ENCODE data around the gene PACRG. TPM values are rescaled to one million over a fixed set of nuclear protein-coding genes. Genes with fewer than 3 reads are reported as not detected.

The PACRG gene
- total and polyA plus RNA-seq, 3 experiments from 2014 or later, result not detected

GRCh38 chr6:163250116-163250515 lies 522.3 kb downstream of the PACRG start:
- Mint-ChIP-seq H3K9me3 (peaks cover 0 to 3% (median 0%) of the 10 kb centered on the region in 5 donors), H3K4me3 (no peak overlapping the region), H3K36me3 (no peaks in the 10 kb centered on the region), H3K4me1 (no peaks in the 10 kb centered on the region), H3K27ac (no peak overlapping the region), H3K27me3 (peaks cover 6 to 15% of the 10 kb centered on the region in 2 donors)
- no peaks in the 10 kb centered on the region for H3K9me3 ChIP-seq (ENCODE audit: low read length)
- DNase-seq, result no peak
- H3K4me3 ChIP-seq (ENCODE audit: low read length), result no peak overlapping the region
- POLR2A ChIA-PET, result no interaction called here
- CTCF ChIA-PET, result no interaction called here
- H3K36me3 ChIP-seq (ENCODE audit: insufficient read depth, low read length), result no peaks in the 10 kb centered on the region
- no peak overlapping the region for H3K27ac ChIP-seq (ENCODE audit: low read depth, low read length)
- no peaks in the 10 kb centered on the region for H3K4me1 ChIP-seq (ENCODE audit: insufficient read depth, low read length)
- H3K27me3 ChIP-seq (ENCODE audit: insufficient read depth, low read length, poor library complexity, severe bottlenecking), result no peaks in the 10 kb centered on the region

GRCh38 chr6:163252061-163252591 lies 524.4 kb downstream of the PACRG start:
- Histone ChIP-seq H3K27ac (ENCODE audit: low read depth, low read length) (no peak overlapping the region), H3K4me1 (ENCODE audit: insufficient read depth, low read length) (no peaks in the 10 kb centered on the region), H3K36me3 (ENCODE audit: insufficient read depth, low read length) (no peaks in the 10 kb centered on the region), H3K27me3 (ENCODE audit: insufficient read depth, low read length, poor library complexity, severe bottlenecking) (no peaks in the 10 kb centered on the region), H3K9me3 (ENCODE audit: low read length) (no peaks in the 10 kb centered on the region), H3K4me3 (ENCODE audit: low read length) (no peak overlapping the region)
- Mint-ChIP-seq H3K27ac (no peak overlapping the region), H3K9me3 (no peaks in the 10 kb centered on the region), H3K4me3 (no peak overlapping the region), H3K4me1 (no peaks in the 10 kb centered on the region), H3K36me3 (no peaks in the 10 kb centered on the region), H3K27me3 (peaks cover 4 to 7% of the 10 kb centered on the region in 2 donors)
- DNase-seq, result no peak
- CTCF ChIA-PET, result no interaction called here
- POLR2A ChIA-PET, result no interaction called here

- CTCF ChIA-PET, result no interaction called here
- H3K27ac ChIP-seq (ENCODE audit: low read depth, low read length), result no peak overlapping the region
- POLR2A ChIA-PET, result no interaction called here
- Mint-ChIP-seq H3K36me3 (no peaks in the 10 kb centered on the region), H3K9me3 (no peaks in the 10 kb centered on the region), H3K27ac (no peak overlapping the region), H3K4me1 (no peaks in the 10 kb centered on the region), H3K4me3 (no peak overlapping the region), H3K27me3 (peaks cover 0 to 7% of the 10 kb centered on the region in 2 donors)
- no peaks in the 10 kb centered on the region for H3K36me3 ChIP-seq (ENCODE audit: insufficient read depth, low read length)
- H3K4me3 ChIP-seq (ENCODE audit: low read length), result no peak overlapping the region
- no peaks in the 10 kb centered on the region for H3K4me1 ChIP-seq (ENCODE audit: insufficient read depth, low read length)
- no peaks in the 10 kb centered on the region for H3K27me3 ChIP-seq (ENCODE audit: insufficient read depth, low read length, poor library complexity, severe bottlenecking)
- no peak for DNase-seq
- H3K9me3 ChIP-seq (ENCODE audit: low read length), result no peaks in the 10 kb centered on the region
Observed at GRCh38 chr6:163253556-163254213, 525.9 kb downstream of the PACRG start.

GRCh38 chr6:163254341-163254835 lies 526.6 kb downstream of the PACRG start:
- Histone ChIP-seq H3K9me3 (ENCODE audit: low read length) (no peaks in the 10 kb centered on the region), H3K4me1 (ENCODE audit: insufficient read depth, low read length) (no peaks in the 10 kb centered on the region), H3K36me3 (ENCODE audit: insufficient read depth, low read length) (no peaks in the 10 kb centered on the region), H3K27me3 (ENCODE audit: insufficient read depth, low read length, poor library complexity, severe bottlenecking) (no peaks in the 10 kb centered on the region), H3K4me3 (ENCODE audit: low read length) (no peak overlapping the region), H3K27ac (ENCODE audit: low read depth, low read length) (no peak overlapping the region)
- Mint-ChIP-seq H3K27ac (no peak overlapping the region), H3K36me3 (peaks cover 0 to 2% (median 0%) of the 10 kb centered on the region in 3 donors), H3K27me3 (peaks cover 2 to 3% of the 10 kb centered on the region in 2 donors), H3K4me1 (no peaks in the 10 kb centered on the region), H3K9me3 (no peaks in the 10 kb centered on the region), H3K4me3 (no peak overlapping the region)
- ChIA-PET POLR2A (no interaction called here), CTCF (no interaction called here)
- no peak for DNase-seq

- H3K4me1 ChIP-seq (ENCODE audit: insufficient read depth, low read length), result peaks cover 2% of the 10 kb centered on the region
- POLR2A ChIA-PET, result no interaction called here
- DNase-seq, result no peak
- H3K4me1 Mint-ChIP-seq, result peaks cover 0 to 4% (median 4%) of the 10 kb centered on the region in 3 donors
- peaks cover 0 to 3% (median 0%) of the 10 kb centered on the region in 5 donors for H3K9me3 Mint-ChIP-seq
- no peaks in the 10 kb centered on the region for H3K36me3 ChIP-seq (ENCODE audit: insufficient read depth, low read length)
- H3K36me3 Mint-ChIP-seq, result peaks cover 0 to 2% (median 0%) of the 10 kb centered on the region in 3 donors
- no peak overlapping the region for H3K4me3 Mint-ChIP-seq
- CTCF ChIA-PET, result no interaction called here
- no peaks in the 10 kb centered on the region for H3K9me3 ChIP-seq (ENCODE audit: low read length)
- no peak overlapping the region for H3K27ac ChIP-seq (ENCODE audit: low read depth, low read length)
- no peak overlapping the region for H3K4me3 ChIP-seq (ENCODE audit: low read length)
- H3K27ac Mint-ChIP-seq, result no peak overlapping the region
- peaks cover 3 to 8% of the 10 kb centered on the region in 2 donors for H3K27me3 Mint-ChIP-seq
- no peaks in the 10 kb centered on the region for H3K27me3 ChIP-seq (ENCODE audit: insufficient read depth, low read length, poor library complexity, severe bottlenecking)
Observed at GRCh38 chr6:163255265-163255664, 527.5 kb downstream of the PACRG start.

GRCh38 chr6:163259689-163260088 lies 531.9 kb downstream of the PACRG start:
- Mint-ChIP-seq H3K36me3 (peaks cover 0 to 2% (median 0%) of the 10 kb centered on the region in 3 donors), H3K27ac (no peak overlapping the region), H3K4me3 (no peak overlapping the region), H3K4me1 (peaks cover 0 to 9% (median 9%) of the 10 kb centered on the region in 3 donors), H3K27me3 (peaks cover 8 to 16% of the 10 kb centered on the region in 2 donors), H3K9me3 (peaks cover 0 to 6% (median 0%) of the 10 kb centered on the region in 5 donors)
- H3K36me3 ChIP-seq (ENCODE audit: insufficient read depth, low read length), result no peaks in the 10 kb centered on the region
- H3K4me1 ChIP-seq (ENCODE audit: insufficient read depth, low read length), result peaks cover 4% of the 10 kb centered on the region
- H3K27me3 ChIP-seq (ENCODE audit: insufficient read depth, low read length, poor library complexity, severe bottlenecking), result no peaks in the 10 kb centered on the region
- no peaks in the 10 kb centered on the region for H3K9me3 ChIP-seq (ENCODE audit: low read length)
- no peak overlapping the region for H3K4me3 ChIP-seq (ENCODE audit: low read length)
- DNase-seq, result no peak
- ChIA-PET POLR2A (no interaction called here), CTCF (no interaction called here)
- H3K27ac ChIP-seq (ENCODE audit: low read depth, low read length), result no peak overlapping the region

GRCh38 chr6:163260111-163260895 lies 532.5 kb downstream of the PACRG start:
- Mint-ChIP-seq H3K4me1 (peaks cover 0 to 9% (median 9%) of the 10 kb centered on the region in 3 donors), H3K9me3 (peaks cover 0 to 6% (median 0%) of the 10 kb centered on the region in 5 donors)
- CTCF ChIA-PET, result no interaction called here

GRCh38 chr6:163260911-163261310 lies 533.1 kb downstream of the PACRG start:
- Mint-ChIP-seq H3K9me3 (peaks cover 0 to 6% (median 0%) of the 10 kb centered on the region in 5 donors), H3K4me3 (no peak overlapping the region), H3K4me1 (peaks cover 0 to 9% (median 9%) of the 10 kb centered on the region in 3 donors), H3K27me3 (peaks cover 8 to 16% of the 10 kb centered on the region in 2 donors), H3K27ac (no peak overlapping the region), H3K36me3 (peaks cover 0 to 2% (median 0%) of the 10 kb centered on the region in 3 donors)
- ChIA-PET CTCF (no interaction called here), POLR2A (no interaction called here)
- Histone ChIP-seq H3K27ac (ENCODE audit: low read depth, low read length) (no peak overlapping the region), H3K36me3 (ENCODE audit: insufficient read depth, low read length) (no peaks in the 10 kb centered on the region), H3K4me1 (ENCODE audit: insufficient read depth, low read length) (peaks cover 4% of the 10 kb centered on the region), H3K9me3 (ENCODE audit: low read length) (no peaks in the 10 kb centered on the region), H3K4me3 (ENCODE audit: low read length) (no peak overlapping the region), H3K27me3 (ENCODE audit: insufficient read depth, low read length, poor library complexity, severe bottlenecking) (no peaks in the 10 kb centered on the region)
- DNase-seq, result no peak

More at GRCh38 chr6:163260111-163260895, 532.5 kb downstream of the PACRG start:
- Histone ChIP-seq H3K27ac (ENCODE audit: low read depth, low read length) (no peak overlapping the region), H3K27me3 (ENCODE audit: insufficient read depth, low read length, poor library complexity, severe bottlenecking) (no peaks in the 10 kb centered on the region), H3K36me3 (ENCODE audit: insufficient read depth, low read length) (no peaks in the 10 kb centered on the region), H3K9me3 (ENCODE audit: low read length) (no peaks in the 10 kb centered on the region), H3K4me3 (ENCODE audit: low read length) (no peak overlapping the region), H3K4me1 (ENCODE audit: insufficient read depth, low read length) (peaks cover 4% of the 10 kb centered on the region)
- Mint-ChIP-seq H3K4me3 (peak overlapping the region in 1 of 7 donors; percentile 1), H3K27me3 (peaks cover 8 to 16% of the 10 kb centered on the region in 2 donors), H3K36me3 (peaks cover 0 to 2% (median 0%) of the 10 kb centered on the region in 3 donors), H3K27ac (no peak overlapping the region)
- no peak for DNase-seq
- POLR2A ChIA-PET, result no interaction called here
